Spleen (tissue), 11 donors: ENCODE results near the gene ST6GALNAC3. TPM values are rescaled to one million over a fixed set of nuclear protein-coding genes. Genes with fewer than 3 reads are reported as not detected.

ENCODE experiments used
- DNase-seq: peaks from one replicate; pipeline ENCODE4 v3.0.0-alpha.2; 2020
- H3K27ac ChIP-seq, 8 donors: fragments of 200-600 bp; sonication (generic) in 7 of 8; 1 replicate in 4 of 8; 2 replicates in 4 of 8; pipeline versions ENCODE4 v1.5.0 to v1.8.0; 2016 to 2021; ENCODE audit warnings: inconsistent platforms in 4 of 8, mild to moderate bottlenecking in 4 of 8, moderate library complexity in 1 of 8
- H3K27me3 ChIP-seq, 7 donors: fragments of 200-600 bp; sonication (generic) in 6 of 7; replicated peaks in 1 of 7; 1 replicate in 4 of 7; 2 replicates in 3 of 7; pipeline versions ENCODE4 v1.5.0 to v1.8.0; 2016 to 2021; ENCODE audit warnings: inconsistent platforms in 3 of 7, mild to moderate bottlenecking in 1 of 7
- H3K36me3 ChIP-seq, 6 donors: fragments of 200-600 bp; sonication (generic) in 5 of 6; 1 replicate in 4 of 6; 2 replicates in 2 of 6; pipeline versions ENCODE4 v1.5.0 to v1.8.0; 2016 to 2021; ENCODE audit warnings: inconsistent platforms in 2 of 6
- H3K4me1 ChIP-seq, 6 donors: fragments of 200-600 bp; sonication (generic) in 5 of 6; 1 replicate in 3 of 6; 2 replicates in 3 of 6; pipeline versions ENCODE4 v1.5.0 to v1.8.0; 2016 to 2021; ENCODE audit warnings: inconsistent platforms in 3 of 6
- H3K4me3 ChIP-seq, 8 donors: fragments of 200-600 bp; sonication (generic) in 7 of 8; 1 replicate in 4 of 8; 2 replicates in 4 of 8; pipeline versions ENCODE4 v1.5.0 to v1.8.0; 2016 to 2021; ENCODE audit warnings: inconsistent platforms in 4 of 8, mild to moderate bottlenecking in 4 of 8, moderate library complexity in 2 of 8
- H3K9me3 ChIP-seq, 8 donors: fragments of 200-600 bp; sonication (generic) in 7 of 8; 1 replicate in 4 of 8; 2 replicates in 4 of 8; pipeline versions ENCODE4 v1.5.0 to v1.8.0; 2016 to 2021; ENCODE audit warnings: inconsistent platforms in 4 of 8
- CTCF ChIP-seq, 11 experiments: fragments of 200-600 bp in 7 of 11; fragments of 450-650 bp in 4 of 11; sonication (generic) in 4 of 11; IDR thresholded peaks in 8 of 11; conservative IDR thresholded peaks in 3 of 11; 1 replicate in 7 of 11; 2 replicates in 4 of 11; pipeline versions ENCODE4 v1.4.0 to v1.8.0; 2016 to 2021; ENCODE audit warnings: antibody characterized with exemption in 11 of 11, inconsistent platforms in 4 of 11, mild to moderate bottlenecking in 1 of 11
- POLR2A ChIP-seq, 3 donors: fragments of 450-650 bp; IDR thresholded peaks; one replicate each; pipeline ENCODE4 v1.5.1; 2017; ENCODE audit warnings: antibody characterized with exemption in 3 of 3, mild to moderate bottlenecking in 1 of 3
- POLR2AphosphoS5 ChIP-seq, 3 donors: sonication (generic); formaldehyde crosslinking; IDR thresholded peaks; one replicate each; pipeline ENCODE4 v1.5.1; 2017; ENCODE audit warnings: antibody characterized with exemption in 3 of 3
- WGBS, 5 donors: extraction: QIAGEN DNeasy Blood & Tissue Kit in 3 of 5; methylation state at CpG; one replicate each; pipeline versions ENCODE4 v1.1.5 to v1.1.7; 2013 to 2018; 5-methylcytosine and 5-hydroxymethylcytosine counted together
- intact Hi-C: fragments of 100-400 bp; cut with DNase I; formaldehyde crosslinking; loops from one replicate; pipeline ENCODE4 v1.15.0; 2023; ENCODE audit warnings: low total_unique reads
- polyA plus RNA-seq, 3 donors: library from polyadenylated mRNA; stranded (reverse); fragments of 200-250 nt; gene quantifications; one replicate each; pipeline ENCODE4 v1.2.1, GENCODE V29; 2013
- total RNA-seq, 7 donors: library from RNA; depleted of rRNA in 3 of 7; stranded (reverse); fragments of >200 nt in 3 of 7; fragmentation: NEBNext Ultra II Directional in 4 of 7; extraction: Animal tissue kit (Norgen Biotek cat#: 25700) in 4 of 7; gene quantifications; one replicate each; pipeline versions ENCODE4 v1.1.0 to v1.2.1, GENCODE V29; 2016 to 2021
- donor health status: healthy with polysubstance abuse.
- donor health status: DM: no; HTN: no; CAD: no; lungs with moderate emphysema.
- donor health status: DM: no; HTN: no; CAD: no.
- donor health status: Bipolar disorder and iron deficiency.
- donor health status: healthy.
- donor health status: DM: no; HTN: no; CAD: no.
- donor health status: DM: yes; HTN: yes; CAD: no.

Gene ST6GALNAC3
- total and polyA plus RNA-seq, 10 donors, result 0.93 to 24.7 (median 10.1) TPM

- 6 to 28% (median 22%) methylated on average over 2 of the region's 2 CpGs for WGBS, 5 donors
- TF ChIP-seq POLR2AphosphoS5 (IDR thresholded peaks at IDR 0.05), result no peak
- TF ChIP-seq CTCF (IDR thresholded peaks at IDR 0.05 in 8 of 11, conservative IDR thresholded peaks at IDR 0.05 in 3 of 11), result no peak
- no peak for TF ChIP-seq POLR2A (IDR thresholded peaks at IDR 0.05)
- Histone ChIP-seq H3K9me3 (no peaks in the 10 kb centered on the region), H3K36me3 (no peaks in the 10 kb centered on the region), H3K4me3 (no peak overlapping the region), H3K27me3 (no peaks in the 10 kb centered on the region), H3K4me1 (peaks cover 0 to 19% (median 0%) of the 10 kb centered on the region in 6 donors), H3K27ac (peak overlapping the region in 1 of 8 donors; percentile 17)
- DNase-seq, result no peak
- intact Hi-C loops, result no loop called here
Measured at GRCh38 chr1:76105372-76105771, 30.8 kb downstream of the ST6GALNAC3 start.

DNA sequence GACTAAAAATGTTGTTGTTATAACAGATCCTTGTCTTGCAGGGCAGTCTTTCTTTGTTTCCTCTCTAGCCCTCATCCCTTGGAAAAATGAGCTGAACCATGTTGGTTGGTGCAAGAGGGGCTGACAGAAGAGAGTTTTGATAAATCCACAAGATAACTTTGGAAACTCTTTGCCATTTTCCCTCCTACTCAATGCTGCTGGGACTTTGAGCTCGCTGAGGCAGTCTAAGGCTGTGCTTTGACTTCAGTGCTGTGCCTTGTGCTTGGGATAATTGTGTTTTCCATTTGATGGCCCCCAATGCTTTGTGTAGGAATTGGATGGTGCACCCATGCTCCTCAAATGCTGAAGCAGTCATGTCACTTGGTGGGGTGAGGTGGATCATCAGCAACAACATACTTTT, 31.7 kb downstream of the ST6GALNAC3 start:
- Histone ChIP-seq H3K27ac (no peak overlapping the region), H3K9me3 (no peaks in the 10 kb centered on the region), H3K4me1 (peaks cover 0 to 25% (median 0%) of the 10 kb centered on the region in 6 donors), H3K4me3 (no peak overlapping the region), H3K27me3 (no peaks in the 10 kb centered on the region), H3K36me3 (no peaks in the 10 kb centered on the region)
- WGBS, 5 donors, result 83 to 95% (median 84%) methylated on average over 1 of the region's 1 CpG
- intact Hi-C loops, result no loop called here
- DNase-seq, result no peak
- TF ChIP-seq CTCF (IDR thresholded peaks at IDR 0.05 in 8 of 11, conservative IDR thresholded peaks at IDR 0.05 in 3 of 11) (no peak), POLR2AphosphoS5 (IDR thresholded peaks at IDR 0.05) (no peak), POLR2A (IDR thresholded peaks at IDR 0.05) (no peak)

DNA sequence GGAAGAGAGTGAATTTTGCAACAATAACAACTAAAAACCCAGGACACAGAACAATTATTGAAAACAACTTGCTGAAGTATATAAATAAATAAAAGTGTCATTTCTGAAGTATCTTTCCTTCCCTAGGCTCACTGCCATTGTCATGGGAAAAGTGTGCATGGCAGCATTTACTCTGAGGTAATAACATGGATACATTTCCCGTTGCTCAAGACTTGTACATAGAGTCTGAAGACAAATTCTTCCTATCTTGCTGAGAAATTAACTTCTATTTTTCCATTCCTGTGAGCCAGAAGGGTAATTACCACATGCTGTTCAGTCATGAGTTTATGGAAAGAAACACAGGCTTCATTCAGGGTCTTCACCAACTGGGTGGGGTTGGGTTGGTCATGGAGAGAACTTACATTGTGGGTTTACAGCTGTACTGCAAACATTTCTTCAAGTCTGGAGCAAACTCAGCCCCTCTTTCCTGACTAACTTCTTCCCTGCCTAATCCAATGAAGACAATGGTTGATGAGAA, 32.2 kb downstream of the ST6GALNAC3 start:
- Histone ChIP-seq H3K27ac (no peak overlapping the region), H3K4me1 (peaks cover 0 to 25% (median 0%) of the 10 kb centered on the region in 6 donors), H3K27me3 (no peaks in the 10 kb centered on the region), H3K4me3 (no peak overlapping the region), H3K9me3 (no peaks in the 10 kb centered on the region), H3K36me3 (no peaks in the 10 kb centered on the region)
- WGBS, 5 donors, result 83 to 97% (median 90%) methylated on average over 1 of the region's 1 CpG
- TF ChIP-seq POLR2A (IDR thresholded peaks at IDR 0.05) (no peak), POLR2AphosphoS5 (IDR thresholded peaks at IDR 0.05) (no peak), CTCF (IDR thresholded peaks at IDR 0.05 in 8 of 11, conservative IDR thresholded peaks at IDR 0.05 in 3 of 11) (no peak)
- intact Hi-C loops, result no loop called here
- no peak for DNase-seq

DNA sequence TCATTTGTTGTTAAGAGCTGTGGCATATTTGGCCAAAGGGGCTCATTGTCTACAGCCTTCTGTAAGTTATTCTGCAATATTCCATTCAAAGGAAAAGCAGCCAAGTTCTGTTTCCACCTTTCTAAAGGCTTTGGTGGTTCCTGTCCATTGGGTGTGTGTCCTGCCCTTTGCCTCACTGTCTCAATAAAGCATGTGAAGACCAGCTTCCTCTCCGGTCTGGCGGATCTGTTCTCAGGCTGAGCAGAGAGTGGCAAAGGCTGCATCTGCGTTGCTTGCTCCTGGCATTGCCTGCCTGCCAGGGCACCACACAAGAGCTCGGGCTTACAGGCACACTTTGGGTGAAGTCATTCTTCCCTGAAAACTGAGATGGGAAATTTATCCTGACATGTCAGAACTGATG, 34.9 kb downstream of the ST6GALNAC3 start:
- no peak for DNase-seq
- H3K36me3 ChIP-seq, result no peaks in the 10 kb centered on the region
- WGBS, 5 donors, result 72 to 93% (median 80%) methylated on average over 4 of the region's 4 CpGs
- no peaks in the 10 kb centered on the region for H3K27me3 ChIP-seq
- intact Hi-C loops, result no loop called here
- no peak overlapping the region for H3K4me3 ChIP-seq
- peaks cover 0 to 25% (median 0%) of the 10 kb centered on the region in 6 donors for H3K4me1 ChIP-seq
- H3K9me3 ChIP-seq, result no peaks in the 10 kb centered on the region
- peak overlapping the region in 2 of 8 donors; percentile 16 to 60 for H3K27ac ChIP-seq
- TF ChIP-seq CTCF (IDR thresholded peaks at IDR 0.05 in 8 of 11, conservative IDR thresholded peaks at IDR 0.05 in 3 of 11) (no peak), POLR2AphosphoS5 (IDR thresholded peaks at IDR 0.05) (no peak), POLR2A (IDR thresholded peaks at IDR 0.05) (no peak)
